NCI-H2196 (cell line): Measurements from ENCODE around the gene SUCLG2.
"Not testable (repeated sequence)": the region's sequence is repeated elsewhere in the genome, so short reads cannot be mapped to it uniquely, and the experiment has no call there.

Experiments used
- DNase-seq: peaks from one replicate; lab custom pipeline; 2025; ENCODE audit not compliant: unreplicated experiment; lab: John Stamatoyannopoulos, UW

Gene SUCLG2

GRCh38 chr3:67561667-67562394, 92.6 kb downstream of the SUCLG2 start:
- DNase-seq, result no peak

- DNase-seq, result no peak
These were observed 93.1 kb downstream of the SUCLG2 start for GRCh38 chr3:67561266-67561665.

- no peak for DNase-seq
These were observed 95.3 kb downstream of the SUCLG2 start for GRCh38 chr3:67559029-67559605.

GRCh38 chr3:67558426-67558825, 96.0 kb downstream of the SUCLG2 start:
- no peak for DNase-seq

GRCh38 chr3:67557848-67558355, 96.5 kb downstream of the SUCLG2 start:
- no peak for DNase-seq

GRCh38 chr3:67551361-67552016, 102.9 kb downstream of the SUCLG2 start:
- DNase-seq, result no peak

- no peak for DNase-seq
These were observed 103.9 kb downstream of the SUCLG2 start for GRCh38 chr3:67550541-67550940.

GRCh38 chr3:67542502-67543250, 111.7 kb downstream of the SUCLG2 start:
- not testable (repeated sequence) for DNase-seq

GRCh38 chr3:67540198-67540894, 114.1 kb downstream of the SUCLG2 start:
- no peak for DNase-seq

GRCh38 chr3:67537203-67537602, 117.2 kb downstream of the SUCLG2 start:
- not testable (repeated sequence) for DNase-seq

- no peak for DNase-seq
These were observed 119.4 kb downstream of the SUCLG2 start for GRCh38 chr3:67535006-67535405.

GRCh38 chr3:67534594-67534993, 119.8 kb downstream of the SUCLG2 start:
- DNase-seq, result no peak

GRCh38 chr3:67531181-67532101, 123.0 kb downstream of the SUCLG2 start:
- no peak for DNase-seq

- no peak for DNase-seq
These were observed 124.5 kb downstream of the SUCLG2 start for GRCh38 chr3:67529915-67530314.

GRCh38 chr3:67529337-67529736, 125.1 kb downstream of the SUCLG2 start:
- DNase-seq, result no peak

- no peak for DNase-seq
These were observed 128.2 kb downstream of the SUCLG2 start for GRCh38 chr3:67526246-67526645.

- no peak for DNase-seq
These were observed 130.4 kb downstream of the SUCLG2 start for GRCh38 chr3:67524046-67524445.

- DNase-seq, result no peak
These were observed 132.3 kb downstream of the SUCLG2 start for GRCh38 chr3:67522081-67522480.

- DNase-seq, result no peak
These were observed 133.3 kb downstream of the SUCLG2 start for GRCh38 chr3:67521053-67521646.
